Measurements from ENCODE around the gene AGAP1. TPM values are rescaled to one million over a fixed set of nuclear protein-coding genes. Genes with fewer than 3 reads are reported as not detected.

The AGAP1 gene
- total and polyA plus RNA-seq, 2 donors (not counting 3 experiments of a cell fraction or from before 2014, with no cell fraction given): 10.2 to 20.9 TPM

DNA sequence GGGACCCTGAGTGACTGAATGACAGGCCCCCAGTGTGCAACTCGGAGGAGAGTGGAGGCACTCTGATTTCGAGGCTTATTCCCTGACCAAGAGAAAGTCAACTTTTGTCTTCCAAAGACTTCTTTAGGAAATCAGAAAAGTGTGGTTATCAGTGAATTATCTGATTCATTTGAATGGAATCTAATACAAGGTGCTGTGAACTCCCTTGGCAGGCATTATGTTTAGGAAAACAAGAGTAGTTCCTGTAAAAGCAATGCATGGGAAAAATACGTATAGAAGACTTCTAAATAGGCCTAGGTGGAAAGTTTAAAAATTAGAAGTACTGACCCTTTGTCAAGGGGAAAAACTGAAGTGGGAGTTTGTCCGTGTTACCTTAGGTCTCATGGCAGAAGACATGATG is 404.9 kb downstream of the AGAP1 start:
- CTCF ChIA-PET: interaction anchor here (0.7 to 1.1 kb wide), 2 partner anchors 15 to 26 kb away, joined by 3 read pairs; no protein-coding TSS in a partner anchor

DNA sequence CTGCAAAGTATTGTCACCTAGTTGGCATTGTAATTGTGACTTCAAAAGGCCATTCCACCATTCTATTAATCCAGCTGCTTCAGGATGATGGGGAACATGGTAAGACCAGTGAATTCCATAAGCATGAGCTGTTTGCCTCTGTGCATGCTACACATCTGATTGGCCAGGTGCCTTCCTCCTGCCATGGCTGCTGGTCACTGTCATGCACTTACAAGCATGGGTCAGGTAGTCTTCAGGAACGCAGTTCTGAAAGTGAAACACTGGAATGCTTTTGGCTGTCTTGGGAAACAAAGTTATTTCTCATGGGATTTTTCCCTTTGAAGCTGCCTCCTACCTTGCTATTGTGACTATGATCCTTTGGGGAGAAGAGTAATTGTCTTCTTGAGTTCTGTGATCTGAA is 406.8 kb downstream of the AGAP1 start:
- no peak overlapping the region for H3K9ac ChIP-seq (replicated peaks; ENCODE audit: extremely low read depth, insufficient read depth, low read length)
- ChIA-PET POLR2A (no interaction called here), CTCF (interaction anchor here (1.2 kb wide), 1 partner anchor 11 kb away, joined by 5 read pairs; no protein-coding TSS in a partner anchor)
- BruUV-seq (replicated peaks): no TSS peak
- H3K36me3 ChIP-seq (ENCODE audit: control insufficient read depth in 2 of 2, extremely low read depth in 1 of 2, insufficient read depth in 2 of 2, low read length in 2 of 2): no peaks in the 10 kb centered on the region
- H3K4me1 ChIP-seq (ENCODE audit: control insufficient read depth, extremely low read depth, insufficient read depth, low read length): peaks cover 23% of the 10 kb centered on the region
- DNase-seq (ENCODE audit: low read depth, low spot score) (peak; percentile 37), FAIRE-seq (no peak)
- H3K79me2 ChIP-seq (ENCODE audit: control insufficient read depth, insufficient read depth, low read length): no peaks in the 10 kb centered on the region
- H3K27me3 ChIP-seq (ENCODE audit: control insufficient read depth in 2 of 2, insufficient read depth in 2 of 2, low read length in 2 of 2): no peaks in the 10 kb centered on the region
- H3K27ac ChIP-seq (ENCODE audit: insufficient read depth, low read depth, low read length): peak overlapping the region; percentile 43
- TF ChIP-seq, protein P1, sequence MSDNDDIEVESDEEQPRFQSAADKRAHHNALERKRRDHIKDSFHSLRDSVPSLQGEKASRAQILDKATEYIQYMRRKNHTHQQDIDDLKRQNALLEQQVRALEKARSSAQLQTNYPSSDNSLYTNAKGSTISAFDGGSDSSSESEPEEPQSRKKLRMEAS (IDR thresholded peaks at IDR 0.05; ENCODE audit: insufficient read depth, insufficient read length): no peak
- TF ChIP-seq EZH2 (IDR thresholded peaks at IDR 0.05; ENCODE audit: borderline replicate concordance, low read depth, low read length, severe bottlenecking): no peak
- no peak for TF ChIP-seq FOS (IDR thresholded peaks at IDR 0.05; ENCODE audit: borderline replicate concordance, insufficient read depth, low read length)
- no peak for TF ChIP-seq POLR2A (IDR thresholded peaks at IDR 0.05; ENCODE audit: low read depth, low read length)
- no peak for TF ChIP-seq MYC (IDR thresholded peaks at IDR 0.05; ENCODE audit: low read depth, low read length)
- no peak for TF ChIP-seq POLR2AphosphoS5 (IDR thresholded peaks at IDR 0.05; ENCODE audit: insufficient read depth, low read depth, low read length)
- no peak for TF ChIP-seq GATA2 (IDR thresholded peaks at IDR 0.05; ENCODE audit: insufficient read depth, insufficient read length, low read depth, low read length)
- TF ChIP-seq, protein P2, sequence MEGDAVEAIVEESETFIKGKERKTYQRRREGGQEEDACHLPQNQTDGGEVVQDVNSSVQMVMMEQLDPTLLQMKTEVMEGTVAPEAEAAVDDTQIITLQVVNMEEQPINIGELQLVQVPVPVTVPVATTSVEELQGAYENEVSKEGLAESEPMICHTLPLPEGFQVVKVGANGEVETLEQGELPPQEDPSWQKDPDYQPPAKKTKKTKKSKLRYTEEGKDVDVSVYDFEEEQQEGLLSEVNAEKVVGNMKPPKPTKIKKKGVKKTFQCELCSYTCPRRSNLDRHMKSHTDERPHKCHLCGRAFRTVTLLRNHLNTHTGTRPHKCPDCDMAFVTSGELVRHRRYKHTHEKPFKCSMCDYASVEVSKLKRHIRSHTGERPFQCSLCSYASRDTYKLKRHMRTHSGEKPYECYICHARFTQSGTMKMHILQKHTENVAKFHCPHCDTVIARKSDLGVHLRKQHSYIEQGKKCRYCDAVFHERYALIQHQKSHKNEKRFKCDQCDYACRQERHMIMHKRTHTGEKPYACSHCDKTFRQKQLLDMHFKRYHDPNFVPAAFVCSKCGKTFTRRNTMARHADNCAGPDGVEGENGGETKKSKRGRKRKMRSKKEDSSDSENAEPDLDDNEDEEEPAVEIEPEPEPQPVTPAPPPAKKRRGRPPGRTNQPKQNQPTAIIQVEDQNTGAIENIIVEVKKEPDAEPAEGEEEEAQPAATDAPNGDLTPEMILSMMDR (IDR thresholded peaks at IDR 0.05; ENCODE audit: extremely low read depth in 1 of 2, insufficient read depth in 1 of 2, low read depth in 1 of 2, low read length in 2 of 2): no peak
- TF ChIP-seq JUN (IDR thresholded peaks at IDR 0.05; ENCODE audit: borderline replicate concordance, insufficient read depth, insufficient read length, low read depth): no peak
- dilution Hi-C loops (cut with MboI; ENCODE audit: extremely low pct_ligation_motif_present, low sequenced_read_pairs): no loop called here
- no peaks in the 10 kb centered on the region for H4K20me1 ChIP-seq (replicated peaks; ENCODE audit: control insufficient read depth, extremely low read depth, insufficient read depth, low read length)
- H2AFZ ChIP-seq (ENCODE audit: low read depth, low read length): no peak overlapping the region
- no peak overlapping the region for H3K4me2 ChIP-seq (ENCODE audit: insufficient read depth, low read length)
- no peaks in the 10 kb centered on the region for H3K9me1 ChIP-seq (replicated peaks; ENCODE audit: control insufficient read depth, extremely low read depth, insufficient read depth, low read length)
- H3K4me3 ChIP-seq (replicated peaks in 1 of 3; ENCODE audit: insufficient read depth in 1 of 3, low read depth in 1 of 3, low read length in 3 of 3): no peak overlapping the region
- intact Hi-C loops (cut with micrococcal nuclease): loop anchor here (1.0 to 2.0 kb wide), 2 partner anchors 36 to 40 kb away; no protein-coding TSS in a partner anchor
- H3K9me3 ChIP-seq (replicated peaks; ENCODE audit: control insufficient read depth, insufficient read depth, low read length): no peaks in the 10 kb centered on the region

More for the DNA sequence above, 404.9 kb downstream of the AGAP1 start:
- TF ChIP-seq JUN (IDR thresholded peaks at IDR 0.05; ENCODE audit: borderline replicate concordance, insufficient read depth, insufficient read length, low read depth): peak; percentile 21
- TF ChIP-seq, protein P2 (IDR thresholded peaks at IDR 0.05; ENCODE audit: extremely low read depth in 1 of 2, insufficient read depth in 1 of 2, low read depth in 1 of 2, low read length in 2 of 2): no peak
- dilution Hi-C loops (cut with MboI; ENCODE audit: extremely low pct_ligation_motif_present, low sequenced_read_pairs): no loop called here
- Histone ChIP-seq H3K9me3 (replicated peaks; ENCODE audit: control insufficient read depth, insufficient read depth, low read length) (no peaks in the 10 kb centered on the region), H3K36me3 (ENCODE audit: control insufficient read depth in 2 of 2, extremely low read depth in 1 of 2, insufficient read depth in 2 of 2, low read length in 2 of 2) (no peaks in the 10 kb centered on the region), H3K9me1 (replicated peaks; ENCODE audit: control insufficient read depth, extremely low read depth, insufficient read depth, low read length) (no peaks in the 10 kb centered on the region), H3K79me2 (ENCODE audit: control insufficient read depth, insufficient read depth, low read length) (no peaks in the 10 kb centered on the region), H4K20me1 (replicated peaks; ENCODE audit: control insufficient read depth, extremely low read depth, insufficient read depth, low read length) (no peaks in the 10 kb centered on the region), H2AFZ (ENCODE audit: low read depth, low read length) (no peak overlapping the region), H3K9ac (replicated peaks; ENCODE audit: extremely low read depth, insufficient read depth, low read length) (no peak overlapping the region), H3K27ac (ENCODE audit: insufficient read depth, low read depth, low read length) (peak overlapping the region; percentile 13), H3K4me2 (ENCODE audit: insufficient read depth, low read length) (no peak overlapping the region), H3K4me3 (replicated peaks in 1 of 3; ENCODE audit: insufficient read depth in 1 of 3, low read depth in 1 of 3, low read length in 3 of 3) (no peak overlapping the region), H3K27me3 (ENCODE audit: control insufficient read depth in 2 of 2, insufficient read depth in 2 of 2, low read length in 2 of 2) (no peaks in the 10 kb centered on the region), H3K4me1 (ENCODE audit: control insufficient read depth, extremely low read depth, insufficient read depth, low read length) (peaks cover 23% of the 10 kb centered on the region)
- intact Hi-C loops (cut with micrococcal nuclease): loop anchor here (1.0 kb wide), 1 partner anchor 281 kb away; no protein-coding TSS in a partner anchor
- FAIRE-seq (peak; percentile 48), DNase-seq (ENCODE audit: low read depth, low spot score) (peak; percentile 65)
- POLR2A ChIA-PET: no interaction called here
- no TSS peak for BruUV-seq (replicated peaks)

Data from endothelial cell of umbilical vein (primary cell).